ENCODE results near the gene KDM6A.

GRCh38 chrX:45154033-45154360 is 281.0 kb downstream of the KDM6A start:
- TF ChIP-seq CTCF (IDR thresholded peaks at IDR 0.05) (no peak), POLR2A (IDR thresholded peaks at IDR 0.05) (no peak)
